ENCODE results near the gene CDC42EP1. TPM values are rescaled to one million over a fixed set of nuclear protein-coding genes. Genes with fewer than 3 reads are reported as not detected.

CDC42EP1 gene
- polyA plus RNA-seq, 3 donors: 5.9 to 13.2 (median 8.5) TPM

DNA sequence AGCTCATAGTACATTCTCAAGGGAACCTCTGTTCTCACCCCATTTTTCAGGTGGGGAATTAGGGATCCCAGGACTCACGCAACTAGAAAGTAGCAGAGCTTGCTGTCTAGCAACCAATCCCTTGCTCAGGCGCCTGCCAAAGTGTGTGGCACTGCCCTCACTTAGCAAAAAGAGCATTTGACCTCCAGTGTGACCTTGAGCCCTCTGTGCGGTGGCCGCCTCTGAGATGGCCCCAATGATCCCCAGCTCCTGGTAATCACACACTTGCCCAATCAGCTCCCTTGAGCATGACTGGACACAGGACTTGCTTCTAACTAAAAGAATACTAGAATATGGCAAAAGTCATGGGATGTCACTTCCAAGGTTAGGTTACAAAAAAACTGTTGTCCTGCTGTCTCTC, 22.2 kb downstream of the CDC42EP1 start:
- no peak overlapping the region for H3K9ac ChIP-seq (ENCODE audit: insufficient read depth, low read length, poor library complexity, severe bottlenecking)
- no peaks in the 10 kb centered on the region for H3K9me3 ChIP-seq (replicated peaks in 1 of 2; ENCODE audit: control insufficient read depth in 1 of 2, insufficient read depth in 1 of 2, low read length in 2 of 2)
- peak overlapping the region in 1 of 2 donors; percentile 36 for H3K27ac ChIP-seq (ENCODE audit: low read depth in 1 of 2, low read length in 2 of 2)
- peaks cover 25% of the 10 kb centered on the region for H3K79me2 ChIP-seq (ENCODE audit: insufficient read depth, low read length)
- H4K20me1 ChIP-seq (ENCODE audit: insufficient read depth, low read length): no peaks in the 10 kb centered on the region
- 97% methylated on average over 4 of the region's 4 CpGs for WGBS (ENCODE audit: insufficient coverage)
- H2AFZ ChIP-seq (ENCODE audit: insufficient read depth, low read depth, low read length, poor library complexity, severe bottlenecking): no peak overlapping the region
- intact Hi-C loops (cut with micrococcal nuclease): no loop called here
- H3K4me3 ChIP-seq (replicated peaks in 1 of 3; ENCODE audit: low read depth in 2 of 3, low read length in 3 of 3): no peak overlapping the region
- Mint-ChIP-seq H3K36me3 (peaks cover 3 to 5% of the 10 kb centered on the region in 2 donors), H3K27me3 (ENCODE audit: low read depth in 3 of 3) (peaks cover 0 to 2% (median 2%) of the 10 kb centered on the region in 3 donors), H3K4me1 (peaks cover 51% of the 10 kb centered on the region), H3K9me3 (no peaks in the 10 kb centered on the region), H3K27ac (peak overlapping the region in 2 of 7 donors; percentile 35 to 78), H3K4me3 (no peak overlapping the region)
- H3K36me3 ChIP-seq (replicated peaks in 1 of 2; ENCODE audit: control insufficient read depth in 1 of 2, insufficient read depth in 2 of 2, low read length in 2 of 2): no peaks in the 10 kb centered on the region
- H3K4me2 ChIP-seq (replicated peaks; ENCODE audit: extremely low read depth, low read length, poor library complexity, severe bottlenecking): no peak overlapping the region
- H3K4me1 ChIP-seq (ENCODE audit: control insufficient read depth in 1 of 2, insufficient read depth in 2 of 2, low read length in 2 of 2): peaks cover 46 to 53% of the 10 kb centered on the region in 2 donors
- no peak for DNase-seq
- H3K27me3 ChIP-seq (ENCODE audit: control insufficient read depth in 2 of 2, insufficient read depth in 2 of 2, low read length in 2 of 2): no peaks in the 10 kb centered on the region
- TF ChIP-seq, protein P1, sequence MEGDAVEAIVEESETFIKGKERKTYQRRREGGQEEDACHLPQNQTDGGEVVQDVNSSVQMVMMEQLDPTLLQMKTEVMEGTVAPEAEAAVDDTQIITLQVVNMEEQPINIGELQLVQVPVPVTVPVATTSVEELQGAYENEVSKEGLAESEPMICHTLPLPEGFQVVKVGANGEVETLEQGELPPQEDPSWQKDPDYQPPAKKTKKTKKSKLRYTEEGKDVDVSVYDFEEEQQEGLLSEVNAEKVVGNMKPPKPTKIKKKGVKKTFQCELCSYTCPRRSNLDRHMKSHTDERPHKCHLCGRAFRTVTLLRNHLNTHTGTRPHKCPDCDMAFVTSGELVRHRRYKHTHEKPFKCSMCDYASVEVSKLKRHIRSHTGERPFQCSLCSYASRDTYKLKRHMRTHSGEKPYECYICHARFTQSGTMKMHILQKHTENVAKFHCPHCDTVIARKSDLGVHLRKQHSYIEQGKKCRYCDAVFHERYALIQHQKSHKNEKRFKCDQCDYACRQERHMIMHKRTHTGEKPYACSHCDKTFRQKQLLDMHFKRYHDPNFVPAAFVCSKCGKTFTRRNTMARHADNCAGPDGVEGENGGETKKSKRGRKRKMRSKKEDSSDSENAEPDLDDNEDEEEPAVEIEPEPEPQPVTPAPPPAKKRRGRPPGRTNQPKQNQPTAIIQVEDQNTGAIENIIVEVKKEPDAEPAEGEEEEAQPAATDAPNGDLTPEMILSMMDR (IDR thresholded peaks at IDR 0.05): no peak

DNA sequence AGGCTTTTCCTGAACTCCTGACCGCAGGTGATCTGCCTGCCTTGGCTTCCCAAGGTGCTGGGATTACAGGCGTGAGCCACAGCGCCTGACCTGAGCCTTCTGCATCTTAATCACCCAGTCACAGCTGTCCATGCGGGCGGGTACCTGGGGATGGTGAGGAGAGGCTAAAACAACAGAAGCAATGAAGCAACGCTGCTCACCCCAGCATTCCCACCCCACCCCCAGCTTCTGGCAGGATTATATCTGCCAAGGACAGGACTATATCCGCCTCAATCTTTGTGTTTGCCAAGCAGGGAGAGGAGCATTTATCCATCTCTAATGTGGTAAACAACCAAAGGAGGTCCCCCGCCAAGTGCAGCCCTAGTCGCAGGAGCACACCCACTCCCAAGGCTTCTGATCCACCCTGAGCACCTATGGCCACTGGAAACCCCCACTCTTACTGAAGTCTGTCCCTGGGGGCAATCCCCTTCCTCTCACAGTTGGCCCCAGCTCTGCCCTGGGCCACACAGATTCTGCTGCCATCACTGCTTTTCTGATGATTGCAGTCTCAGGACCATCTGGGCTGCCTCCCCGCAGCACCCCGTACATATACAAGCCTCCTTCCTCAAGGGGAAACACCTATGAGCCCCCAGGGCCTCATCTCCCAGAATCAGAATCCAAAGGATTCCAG, 28.4 kb downstream of the CDC42EP1 start:
- Histone ChIP-seq H3K4me3 (replicated peaks in 1 of 3; ENCODE audit: low read depth in 2 of 3, low read length in 3 of 3) (no peak overlapping the region), H3K36me3 (replicated peaks in 1 of 2; ENCODE audit: control insufficient read depth in 1 of 2, insufficient read depth in 2 of 2, low read length in 2 of 2) (no peaks in the 10 kb centered on the region), H3K79me2 (ENCODE audit: insufficient read depth, low read length) (no peaks in the 10 kb centered on the region), H3K9me3 (replicated peaks in 1 of 2; ENCODE audit: control insufficient read depth in 1 of 2, insufficient read depth in 1 of 2, low read length in 2 of 2) (no peaks in the 10 kb centered on the region), H3K27me3 (ENCODE audit: control insufficient read depth in 2 of 2, insufficient read depth in 2 of 2, low read length in 2 of 2) (no peaks in the 10 kb centered on the region), H3K9ac (ENCODE audit: insufficient read depth, low read length, poor library complexity, severe bottlenecking) (no peak overlapping the region), H2AFZ (ENCODE audit: insufficient read depth, low read depth, low read length, poor library complexity, severe bottlenecking) (no peak overlapping the region), H3K27ac (ENCODE audit: low read depth in 1 of 2, low read length in 2 of 2) (peak overlapping the region; percentile 93 to 98), H3K4me2 (replicated peaks; ENCODE audit: extremely low read depth, low read length, poor library complexity, severe bottlenecking) (no peak overlapping the region), H3K4me1 (ENCODE audit: control insufficient read depth in 1 of 2, insufficient read depth in 2 of 2, low read length in 2 of 2) (peaks cover 34 to 42% of the 10 kb centered on the region in 2 donors), H4K20me1 (ENCODE audit: insufficient read depth, low read length) (no peaks in the 10 kb centered on the region)
- no peak overlapping the region for H3K4me3 Mint-ChIP-seq
- peaks cover 0 to 2% (median 0%) of the 10 kb centered on the region in 7 donors for H3K9me3 Mint-ChIP-seq
- TF ChIP-seq, protein P1 (IDR thresholded peaks at IDR 0.05): no peak
- WGBS (ENCODE audit: insufficient coverage): 96% methylated on average over 4 of the region's 11 CpGs
- peak in 1 of 3 donors; percentile 32 for DNase-seq
- peaks cover 3 to 6% (median 3%) of the 10 kb centered on the region in 3 donors for H3K27me3 Mint-ChIP-seq (ENCODE audit: low read depth in 3 of 3)
- peak overlapping the region; percentile 91 to 100 (median 98) for H3K27ac Mint-ChIP-seq
- intact Hi-C loops (cut with micrococcal nuclease): no loop called here
- peaks cover 1 to 3% of the 10 kb centered on the region in 2 donors for H3K36me3 Mint-ChIP-seq
- peaks cover 39% of the 10 kb centered on the region for H3K4me1 Mint-ChIP-seq

Data from CD14-positive monocyte (primary cell).